Measurements from ENCODE around the gene MOV10.

Gene MOV10

DNA sequence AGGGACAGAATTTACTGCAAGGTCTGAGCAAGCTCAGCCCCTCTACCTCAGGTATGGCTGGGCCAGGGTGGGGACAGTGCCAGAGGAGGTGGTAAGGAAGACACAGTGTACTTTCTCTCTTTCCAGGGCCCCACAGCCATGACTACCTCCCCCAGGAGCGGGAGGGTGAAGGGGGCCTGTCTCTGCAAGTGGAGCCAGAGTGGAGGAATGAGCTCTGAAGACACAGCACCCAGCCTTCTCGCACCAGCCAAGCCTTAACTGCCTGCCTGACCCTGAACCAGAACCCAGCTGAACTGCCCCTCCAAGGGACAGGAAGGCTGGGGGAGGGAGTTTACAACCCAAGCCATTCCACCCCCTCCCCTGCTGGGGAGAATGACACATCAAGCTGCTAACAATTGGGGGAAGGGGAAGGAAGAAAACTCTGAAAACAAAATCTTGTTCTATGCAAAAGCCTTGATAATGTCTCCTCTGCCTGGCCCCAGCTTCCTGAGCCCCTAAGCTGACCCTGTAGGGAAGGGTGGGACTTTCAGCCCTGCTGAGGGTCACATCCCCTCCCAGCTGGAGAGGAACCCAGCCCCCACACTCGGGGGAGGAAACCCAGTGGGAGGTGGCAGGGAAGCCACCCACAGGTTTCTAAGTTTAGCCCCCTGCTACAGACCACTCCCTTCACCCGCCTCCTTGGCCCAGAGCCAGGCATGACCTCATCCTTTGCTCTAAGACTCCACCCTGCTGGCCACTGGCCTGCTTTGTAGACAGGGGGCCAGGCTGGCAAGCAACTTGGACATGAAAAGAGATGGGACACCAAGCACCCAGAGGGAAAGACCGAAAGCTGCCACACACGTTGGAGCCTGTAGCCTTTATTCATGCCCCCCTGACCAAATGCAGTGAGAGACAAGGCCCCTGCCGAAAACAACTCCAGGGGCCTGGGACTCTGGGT is 26.1 kb downstream of the MOV10 start:
- peak; percentile 72 to 84 for DNase-seq

- DNase-seq, result peak in 1 of 2 donors; percentile 33
Observed at GRCh38 chr1:112701227-112702066, 27.0 kb downstream of the MOV10 start.

GRCh38 chr1:112702067-112702395 is 27.6 kb downstream of the MOV10 start:
- no peak for DNase-seq

- DNase-seq, result no peak
Observed at GRCh38 chr1:112702420-112703261, 28.2 kb downstream of the MOV10 start.

DNA sequence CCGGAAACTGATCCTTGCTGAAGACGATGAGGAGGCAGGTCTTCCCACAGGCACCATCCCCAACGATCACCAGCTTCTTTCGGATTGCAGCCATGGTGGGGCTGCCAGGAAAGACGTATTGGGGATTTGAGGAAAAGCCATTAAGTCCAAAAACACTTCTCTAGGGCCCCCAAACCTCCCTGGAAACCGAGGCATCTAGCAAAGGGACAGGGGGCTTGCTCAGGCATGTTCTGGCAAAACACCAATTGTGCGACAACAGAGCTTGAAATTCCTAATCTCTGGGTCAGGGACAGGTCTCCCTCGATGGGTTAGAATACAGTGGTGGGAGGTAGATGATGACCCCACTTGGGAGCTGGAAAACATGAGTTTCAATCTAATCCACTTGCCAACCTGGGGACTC is 29.2 kb downstream of the MOV10 start:
- DNase-seq, result no peak

DNA sequence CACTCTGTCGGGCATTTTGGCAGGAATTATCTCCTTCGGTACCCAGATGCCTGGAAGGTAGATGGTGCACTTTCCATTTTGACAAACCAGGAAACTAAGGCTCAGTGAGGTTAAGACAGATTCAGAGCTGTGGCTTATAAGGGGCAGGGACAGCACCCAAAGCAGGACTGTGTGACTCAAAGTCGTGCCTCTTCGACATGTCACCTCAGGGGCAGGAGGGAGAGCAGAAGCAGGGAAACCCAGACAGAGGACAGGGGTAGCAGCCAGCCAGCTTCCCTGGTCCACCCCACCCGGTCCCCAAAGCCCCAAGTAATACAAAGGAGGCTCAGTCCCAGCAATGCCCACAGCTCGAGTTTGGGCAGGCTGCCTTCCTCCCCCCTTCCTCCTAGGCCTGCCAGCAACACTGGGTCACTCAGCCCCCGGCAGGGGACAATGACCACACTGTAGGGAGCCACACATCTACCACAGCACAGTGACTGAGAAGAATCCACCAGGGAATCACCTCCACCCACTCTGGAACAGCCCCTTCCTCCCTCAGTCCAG is 30.0 kb downstream of the MOV10 start:
- no peak for DNase-seq

DNA sequence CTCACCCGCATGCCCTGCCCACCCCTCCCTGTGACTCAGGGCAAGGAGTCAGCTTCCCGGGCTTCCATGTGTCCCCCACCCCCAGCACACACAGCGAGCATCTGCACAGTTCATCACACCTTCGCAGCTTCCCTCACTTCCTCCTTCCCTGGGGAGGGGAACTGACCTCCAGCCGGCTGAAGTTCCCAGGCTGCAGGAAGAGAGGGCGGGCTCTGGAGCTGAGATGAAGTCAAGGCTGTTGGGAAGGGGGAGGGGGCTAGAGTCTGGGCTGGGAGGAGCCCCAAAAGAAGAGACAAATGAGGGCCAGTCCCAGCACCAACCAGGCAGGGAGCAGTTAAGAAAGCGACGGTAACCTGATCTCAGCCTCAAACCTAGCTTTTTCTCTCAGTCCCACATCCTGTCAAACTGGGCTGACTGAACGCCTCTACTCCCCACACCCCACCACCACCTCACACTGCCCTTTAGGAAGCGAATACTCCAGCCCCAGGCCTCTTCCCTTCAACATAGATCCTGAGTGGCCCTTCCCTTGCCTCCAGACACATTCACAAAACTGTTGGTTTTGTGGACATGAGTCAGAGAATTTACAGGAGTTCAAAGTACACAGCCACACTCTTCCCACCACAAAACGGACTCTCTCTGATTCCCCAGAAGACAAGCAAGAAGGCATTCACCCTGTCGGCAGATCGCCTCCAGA is 30.6 kb downstream of the MOV10 start:
- DNase-seq, result peak; percentile 57 to 60

GRCh38 chr1:112706505-112707220 is 32.2 kb downstream of the MOV10 start, which contains the start of gene RHOC:
Gene RHOC, minus strand, starts transcription at chr1:112707127. Its CDS starts 3,328 bp downstream, at chr1:112703799.
- peak; percentile 42 to 52 for DNase-seq

- DNase-seq, result peak; percentile 66 to 76
Observed at GRCh38 chr1:112707221-112708001, 33.0 kb downstream of the MOV10 start.

GRCh38 chr1:112708002-112708448 is 33.6 kb downstream of the MOV10 start:
- DNase-seq, result no peak

DNA sequence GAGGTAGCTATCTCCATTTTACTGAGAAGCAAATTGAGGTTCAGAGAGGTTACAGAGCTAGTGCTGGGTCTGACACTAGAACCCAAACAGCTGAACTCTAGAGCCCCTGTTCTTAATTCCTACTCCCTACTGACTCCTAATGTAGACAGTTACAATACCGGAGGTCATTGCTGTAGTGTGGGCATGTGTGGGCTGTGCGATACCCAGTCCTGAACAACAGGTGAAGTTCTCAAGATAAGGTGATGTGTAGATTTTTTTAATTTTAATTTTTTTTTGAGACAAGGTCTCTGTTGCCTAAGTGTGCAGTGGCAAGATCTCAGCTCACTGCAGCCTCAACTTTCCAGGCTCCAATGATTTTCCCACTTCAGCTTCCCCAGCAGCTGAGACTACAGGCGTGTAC is 34.0 kb downstream of the MOV10 start:
- no peak for DNase-seq

DNA sequence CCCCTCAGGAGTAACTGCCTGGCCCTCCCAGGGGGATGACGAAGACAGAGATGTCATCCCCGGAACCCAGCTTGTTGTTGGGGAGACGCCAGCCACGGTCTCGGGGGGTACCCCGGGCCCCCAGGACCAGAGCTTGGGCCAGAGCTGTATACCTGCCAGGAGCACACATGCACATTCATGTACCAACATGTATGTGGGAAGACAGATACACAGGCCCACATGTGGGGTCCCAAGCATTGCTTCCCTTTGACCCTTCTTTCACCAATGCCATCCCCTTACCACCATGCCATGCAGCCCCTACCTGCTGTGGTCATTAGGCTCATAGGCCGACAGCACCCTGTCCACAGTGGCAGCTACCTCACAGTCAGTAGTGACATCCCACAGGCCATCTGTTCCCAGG is 35.7 kb downstream of the MOV10 start:
- DNase-seq, result no peak

DNA sequence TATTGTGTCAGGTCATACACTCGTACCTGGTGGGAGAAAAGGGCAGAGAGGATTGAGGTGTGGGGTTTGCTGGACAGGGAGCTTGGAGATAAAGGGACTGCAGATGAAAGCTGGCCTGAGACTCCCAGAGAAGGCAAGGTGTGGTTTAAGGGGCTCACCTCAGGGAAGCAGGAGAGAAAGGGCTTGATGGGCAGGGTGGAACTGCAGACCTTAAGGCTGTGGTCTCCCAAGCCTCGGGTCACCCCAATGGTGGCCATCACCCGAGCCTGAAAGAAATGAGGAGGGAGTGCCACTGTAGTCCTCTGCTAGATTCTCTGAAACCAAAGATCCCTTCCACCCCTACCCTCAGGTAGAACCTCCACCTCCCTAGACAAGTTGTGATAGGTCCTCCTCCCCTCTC is 36.1 kb downstream of the MOV10 start:
- DNase-seq, result no peak

GRCh38 chr1:112711041-112711440 is 36.6 kb downstream of the MOV10 start:
- DNase-seq, result no peak

DNA sequence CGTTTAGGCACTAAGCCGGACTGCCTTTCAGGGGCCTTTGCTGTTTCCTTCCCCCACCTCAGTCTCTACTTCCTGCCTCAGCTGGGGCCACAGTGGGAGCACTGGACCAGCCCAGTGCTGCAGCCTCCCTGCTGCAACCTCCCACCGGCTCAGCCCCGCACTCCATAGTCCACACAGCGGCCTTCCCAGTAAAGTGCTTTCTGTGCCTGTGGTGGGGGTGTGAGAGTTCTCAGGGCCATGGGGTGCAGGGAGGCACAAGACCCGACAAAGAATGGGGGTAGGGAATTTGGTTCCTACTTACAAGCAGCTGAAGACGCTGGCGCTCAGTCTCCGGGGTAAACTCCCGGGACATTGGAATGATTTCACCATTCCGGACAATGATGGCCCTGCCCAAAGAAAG is 37.2 kb downstream of the MOV10 start:
- no peak for DNase-seq

DNA sequence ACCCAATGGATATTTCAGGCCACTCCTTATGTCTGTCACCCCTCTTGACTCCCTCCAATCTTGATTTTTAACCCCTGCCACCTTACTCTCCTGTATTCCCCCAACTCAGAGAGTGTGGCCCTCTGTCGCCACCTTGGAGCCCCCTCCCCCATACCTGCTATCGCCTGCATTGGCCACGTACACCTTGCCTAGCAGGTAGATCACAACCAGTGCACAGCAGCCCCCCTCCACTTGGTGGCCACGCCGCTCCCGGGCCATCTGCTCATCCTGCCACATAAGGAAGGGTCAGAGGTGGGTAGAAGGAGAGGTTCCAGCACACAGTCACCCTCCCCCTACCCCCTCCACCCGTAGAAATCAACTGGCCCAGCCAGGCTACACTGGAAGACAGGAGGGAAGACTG is 37.7 kb downstream of the MOV10 start:
- DNase-seq, result no peak

DNA sequence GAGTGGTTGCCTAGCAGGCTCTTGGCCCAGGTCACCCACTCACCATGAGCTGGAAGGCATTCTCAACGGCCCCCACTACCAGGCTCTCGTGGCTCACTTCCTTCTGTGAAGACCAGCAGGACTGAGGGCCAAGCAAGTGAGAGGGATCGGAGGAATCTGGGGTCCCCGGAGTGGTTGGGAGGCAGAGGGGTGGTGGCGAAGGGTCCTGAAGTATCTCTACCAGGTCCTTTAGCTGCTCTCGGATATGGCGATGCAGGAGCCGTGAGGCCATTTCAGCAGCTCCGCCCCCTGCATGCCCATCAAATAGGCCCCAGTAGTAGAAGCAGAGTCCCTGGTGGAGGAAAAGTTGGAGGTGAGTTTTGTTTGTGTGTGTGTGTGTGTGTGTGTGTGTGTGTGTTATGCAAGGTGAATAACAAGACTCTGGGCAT is 38.3 kb downstream of the MOV10 start:
- no peak for DNase-seq

GRCh38 chr1:112713466-112714312 is 39.2 kb downstream of the MOV10 start:
- peak in 1 of 2 donors; percentile 47 for DNase-seq
